Activated T-helper 17 cell treated with anti-CD3 and anti-CD28 coated beads, Interleukin-2, amount 50 U/mL, for 72 hours (primary cell): Measurements from ENCODE around the gene GPR39. TPM values are rescaled to one million over a fixed set of nuclear protein-coding genes. Genes with fewer than 3 reads are reported as not detected.
"Not testable (repeated sequence)": the region's sequence is repeated elsewhere in the genome, so short reads cannot be mapped to it uniquely, and the experiment has no call there.

Source experiments
- ATAC-seq: fragments of 150-1000 bp; cut with Tn5 transposase; replicated peaks from 2 replicates; pipeline ENCODE4 v1.10.0; 2021; ENCODE audit warnings: mild to moderate bottlenecking, moderate library complexity
- H3K27ac Mint-ChIP-seq: one replicate; pipeline ENCODE4 v1.8.0; 2022; ENCODE audit warnings: mixed read lengths
- H3K27me3 Mint-ChIP-seq: one replicate; pipeline ENCODE4 v1.8.0; 2022; ENCODE audit warnings: mixed read lengths
- H3K36me3 Mint-ChIP-seq: one replicate; pipeline ENCODE4 v1.8.0; 2022; ENCODE audit warnings: low read depth, mild to moderate bottlenecking, mixed read lengths
- H3K4me1 Mint-ChIP-seq: one replicate; pipeline ENCODE4 v1.8.0; 2022; ENCODE audit warnings: mixed read lengths
- H3K4me3 Mint-ChIP-seq: one replicate; pipeline ENCODE4 v1.8.0; 2022; ENCODE audit warnings: mild to moderate bottlenecking, mixed read lengths
- H3K9me3 Mint-ChIP-seq: one replicate; pipeline ENCODE4 v1.8.0; 2022; ENCODE audit warnings: mixed read lengths
- total RNA-seq, 2 donors: library from RNA; stranded (reverse); gene quantifications; one replicate each; pipeline ENCODE4 v1.2.3, GENCODE V29; 2022

The GPR39 gene
- total RNA-seq, 2 donors from 2014 or later, result not detected

GRCh38 chr2:132397042-132397441, 19.6 kb upstream of the GPR39 start:
- not testable (repeated sequence) for H3K36me3 Mint-ChIP-seq, H3K27me3 Mint-ChIP-seq, H3K4me3 Mint-ChIP-seq, H3K27ac Mint-ChIP-seq, H3K4me1 Mint-ChIP-seq, ATAC-seq
- peaks cover 11% of the 10 kb centered on the region for H3K9me3 Mint-ChIP-seq

GRCh38 chr2:132400169-132400900, 16.3 kb upstream of the GPR39 start:
- H3K9me3 Mint-ChIP-seq, result peaks cover 11% of the 10 kb centered on the region

GRCh38 chr2:132400901-132401240, 15.7 kb upstream of the GPR39 start:
- peaks cover 11% of the 10 kb centered on the region for H3K9me3 Mint-ChIP-seq
- no peak overlapping the region for H3K27ac Mint-ChIP-seq
- H3K4me1 Mint-ChIP-seq, result no peaks in the 10 kb centered on the region
- no peaks in the 10 kb centered on the region for H3K27me3 Mint-ChIP-seq
- no peaks in the 10 kb centered on the region for H3K36me3 Mint-ChIP-seq
- no peak for ATAC-seq
- no peak overlapping the region for H3K4me3 Mint-ChIP-seq

More at GRCh38 chr2:132400169-132400900, 16.3 kb upstream of the GPR39 start:
- no peaks in the 10 kb centered on the region for H3K4me1 Mint-ChIP-seq
- no peak overlapping the region for H3K4me3 Mint-ChIP-seq
- no peak for ATAC-seq
- no peaks in the 10 kb centered on the region for H3K27me3 Mint-ChIP-seq
- H3K27ac Mint-ChIP-seq, result no peak overlapping the region
- H3K36me3 Mint-ChIP-seq, result no peaks in the 10 kb centered on the region

- Mint-ChIP-seq H3K36me3 (no peaks in the 10 kb centered on the region), H3K27ac (no peak overlapping the region), H3K4me1 (no peaks in the 10 kb centered on the region), H3K9me3 (peaks cover 8% of the 10 kb centered on the region), H3K27me3 (no peaks in the 10 kb centered on the region), H3K4me3 (no peak overlapping the region)
- ATAC-seq, result no peak
Observed at GRCh38 chr2:132401326-132401725, 15.3 kb upstream of the GPR39 start.

GRCh38 chr2:132403146-132403545, 13.5 kb upstream of the GPR39 start:
- no peaks in the 10 kb centered on the region for H3K36me3 Mint-ChIP-seq
- peaks cover 5% of the 10 kb centered on the region for H3K9me3 Mint-ChIP-seq
- no peaks in the 10 kb centered on the region for H3K27me3 Mint-ChIP-seq
- H3K4me1 Mint-ChIP-seq, result no peaks in the 10 kb centered on the region
- ATAC-seq, result no peak
- no peak overlapping the region for H3K4me3 Mint-ChIP-seq
- H3K27ac Mint-ChIP-seq, result no peak overlapping the region

- Mint-ChIP-seq H3K36me3 (no peaks in the 10 kb centered on the region), H3K4me3 (no peak overlapping the region), H3K27me3 (no peaks in the 10 kb centered on the region), H3K9me3 (peaks cover 5% of the 10 kb centered on the region), H3K27ac (no peak overlapping the region), H3K4me1 (no peaks in the 10 kb centered on the region)
- no peak for ATAC-seq
Observed at GRCh38 chr2:132404056-132404455, 12.5 kb upstream of the GPR39 start.

- Mint-ChIP-seq H3K4me3 (no peak overlapping the region), H3K36me3 (no peaks in the 10 kb centered on the region), H3K27ac (no peak overlapping the region), H3K27me3 (no peaks in the 10 kb centered on the region), H3K9me3 (peaks cover 4% of the 10 kb centered on the region), H3K4me1 (no peaks in the 10 kb centered on the region)
- no peak for ATAC-seq
Observed at GRCh38 chr2:132407784-132408183, 8.8 kb upstream of the GPR39 start.

GRCh38 chr2:132412021-132412420, 4.6 kb upstream of the GPR39 start:
- H3K27me3 Mint-ChIP-seq, result peaks cover 13% of the 10 kb centered on the region
- no peaks in the 10 kb centered on the region for H3K36me3 Mint-ChIP-seq
- peaks cover 4% of the 10 kb centered on the region for H3K9me3 Mint-ChIP-seq
- H3K4me3 Mint-ChIP-seq, result no peak overlapping the region
- H3K27ac Mint-ChIP-seq, result no peak overlapping the region
- ATAC-seq, result no peak
- no peaks in the 10 kb centered on the region for H3K4me1 Mint-ChIP-seq

- Mint-ChIP-seq H3K4me3 (no peak overlapping the region), H3K27me3 (peaks cover 19% of the 10 kb centered on the region), H3K36me3 (no peaks in the 10 kb centered on the region), H3K27ac (no peak overlapping the region), H3K4me1 (no peaks in the 10 kb centered on the region), H3K9me3 (peaks cover 4% of the 10 kb centered on the region)
- ATAC-seq, result no peak
Observed at GRCh38 chr2:132414081-132414480, 2.5 kb upstream of the GPR39 start.

GRCh38 chr2:132415256-132415914, 1.2 kb upstream of the GPR39 start:
- Mint-ChIP-seq H3K36me3 (no peaks in the 10 kb centered on the region), H3K4me1 (no peaks in the 10 kb centered on the region), H3K4me3 (no peak overlapping the region), H3K9me3 (peaks cover 1% of the 10 kb centered on the region), H3K27me3 (peaks cover 21% of the 10 kb centered on the region), H3K27ac (no peak overlapping the region)
- ATAC-seq, result no peak

- H3K9me3 Mint-ChIP-seq, result no peaks in the 10 kb centered on the region
- H3K4me1 Mint-ChIP-seq, result no peaks in the 10 kb centered on the region
- no peak overlapping the region for H3K27ac Mint-ChIP-seq
- H3K27me3 Mint-ChIP-seq, result peaks cover 21% of the 10 kb centered on the region
- H3K36me3 Mint-ChIP-seq, result no peaks in the 10 kb centered on the region
- ATAC-seq, result no peak
- no peak overlapping the region for H3K4me3 Mint-ChIP-seq
Observed at GRCh38 chr2:132415915-132416722, 486 bp upstream of the GPR39 start.

GRCh38 chr2:132417430-132418035, 928 bp downstream of the GPR39 start:
- Mint-ChIP-seq H3K27ac (no peak overlapping the region), H3K9me3 (no peaks in the 10 kb centered on the region), H3K4me3 (no peak overlapping the region), H3K4me1 (no peaks in the 10 kb centered on the region), H3K36me3 (no peaks in the 10 kb centered on the region), H3K27me3 (peaks cover 21% of the 10 kb centered on the region)
- ATAC-seq, result no peak

- Mint-ChIP-seq H3K4me3 (no peak overlapping the region), H3K36me3 (no peaks in the 10 kb centered on the region), H3K27ac (no peak overlapping the region), H3K4me1 (no peaks in the 10 kb centered on the region), H3K27me3 (peaks cover 17% of the 10 kb centered on the region), H3K9me3 (no peaks in the 10 kb centered on the region)
- ATAC-seq, result no peak
Observed at GRCh38 chr2:132419235-132419634, 2.6 kb downstream of the GPR39 start.

GRCh38 chr2:132419941-132420340, 3.3 kb downstream of the GPR39 start:
- Mint-ChIP-seq H3K4me3 (no peak overlapping the region), H3K27ac (no peak overlapping the region), H3K9me3 (no peaks in the 10 kb centered on the region), H3K36me3 (no peaks in the 10 kb centered on the region), H3K4me1 (no peaks in the 10 kb centered on the region), H3K27me3 (peaks cover 17% of the 10 kb centered on the region)
- ATAC-seq, result no peak
